Body of pancreas (tissue), 4 donors: ENCODE data around the gene TMEM233.

Source experiments
- POLR2A ChIP-seq, 3 donors: fragments of 450-650 bp; IDR thresholded peaks; one replicate each; pipeline ENCODE4 v1.6.1; 2016; ENCODE audit warnings: antibody characterized with exemption in 3 of 3, mild to moderate bottlenecking in 2 of 3
- TF ChIP-seq, protein P1 (sequence below), 7 experiments: fragments of 450-650 bp in 4 of 7; fragments of 200-600 bp in 3 of 7; sonication (generic) in 3 of 7; IDR thresholded peaks; one replicate each; pipeline ENCODE4 v1.5.1; 2016 to 2019; ENCODE audit warnings: antibody characterized with exemption in 7 of 7

- TF ChIP-seq, protein P1, sequence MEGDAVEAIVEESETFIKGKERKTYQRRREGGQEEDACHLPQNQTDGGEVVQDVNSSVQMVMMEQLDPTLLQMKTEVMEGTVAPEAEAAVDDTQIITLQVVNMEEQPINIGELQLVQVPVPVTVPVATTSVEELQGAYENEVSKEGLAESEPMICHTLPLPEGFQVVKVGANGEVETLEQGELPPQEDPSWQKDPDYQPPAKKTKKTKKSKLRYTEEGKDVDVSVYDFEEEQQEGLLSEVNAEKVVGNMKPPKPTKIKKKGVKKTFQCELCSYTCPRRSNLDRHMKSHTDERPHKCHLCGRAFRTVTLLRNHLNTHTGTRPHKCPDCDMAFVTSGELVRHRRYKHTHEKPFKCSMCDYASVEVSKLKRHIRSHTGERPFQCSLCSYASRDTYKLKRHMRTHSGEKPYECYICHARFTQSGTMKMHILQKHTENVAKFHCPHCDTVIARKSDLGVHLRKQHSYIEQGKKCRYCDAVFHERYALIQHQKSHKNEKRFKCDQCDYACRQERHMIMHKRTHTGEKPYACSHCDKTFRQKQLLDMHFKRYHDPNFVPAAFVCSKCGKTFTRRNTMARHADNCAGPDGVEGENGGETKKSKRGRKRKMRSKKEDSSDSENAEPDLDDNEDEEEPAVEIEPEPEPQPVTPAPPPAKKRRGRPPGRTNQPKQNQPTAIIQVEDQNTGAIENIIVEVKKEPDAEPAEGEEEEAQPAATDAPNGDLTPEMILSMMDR (IDR thresholded peaks at IDR 0.05): no peak
- no peak for TF ChIP-seq POLR2A (IDR thresholded peaks at IDR 0.05)
Observed at GRCh38 chr12:119683816-119684215, 90.2 kb downstream of the TMEM233 start.
